H1 (cell line): ENCODE results near the gene CDH2.

Source experiments
- CHD1 ChIP-seq: IDR thresholded peaks from 2 replicates; pipeline ENCODE4 v1.6.1; 2012; ENCODE audit warnings: low read depth, low read length, improper control_type of control experiment
- EZH2 ChIP-seq: fragments of 200-600 bp; sonication (generic); IDR thresholded peaks from 2 replicates; pipeline ENCODE4 v1.7.1; 2012; ENCODE audit warnings: low read depth, mild to moderate bottlenecking, moderate library complexity, low read length, inconsistent platforms; ENCODE audit not compliant: severe bottlenecking
- GABPA ChIP-seq: IDR thresholded peaks from 2 replicates; pipeline ENCODE4 v1.6.1; 2011; ENCODE audit warnings: mild to moderate bottlenecking, low read length, moderate library complexity, borderline replicate concordance; ENCODE audit not compliant: insufficient read depth
- POLR2A ChIP-seq, 2 experiments: IDR thresholded peaks; 1 replicate in 1 of 2; 2 replicates in 1 of 2; pipeline ENCODE4 v1.6.1; 2011; ENCODE audit warnings: low read depth in 2 of 2, low read length in 2 of 2, mild to moderate bottlenecking in 2 of 2; ENCODE audit errors: control extremely low read depth in 1 of 2
- POLR2AphosphoS5 ChIP-seq: IDR thresholded peaks from 2 replicates; pipeline ENCODE4 v1.6.1; 2011; ENCODE audit warnings: low read depth, low read length
- RFX5 ChIP-seq: IDR thresholded peaks from 2 replicates; pipeline ENCODE4 v1.6.1; 2011; ENCODE audit warnings: low read depth, low read length, improper control_type of control experiment, borderline replicate concordance
- SIN3A ChIP-seq, 2 experiments: IDR thresholded peaks in 1 of 2; conservative IDR thresholded peaks in 1 of 2; 2 replicates each; pipeline ENCODE4 v1.6.1; 2011 to 2012; ENCODE audit warnings: low read length in 2 of 2, improper control_type of control experiment in 1 of 2, low read depth in 1 of 2, mild to moderate bottlenecking in 1 of 2
- SIX5 ChIP-seq: IDR thresholded peaks from 2 replicates; pipeline ENCODE4 v1.6.1; 2011; ENCODE audit warnings: mild to moderate bottlenecking, low read depth, low read length
- TAF1 ChIP-seq: IDR thresholded peaks from 2 replicates; pipeline ENCODE4 v1.6.1; 2011; ENCODE audit warnings: mild to moderate bottlenecking, low read depth, low read length
- TF ChIP-seq, protein P1 (sequence below), 3 experiments: IDR thresholded peaks; 1 replicate in 2 of 3; 2 replicates in 1 of 3; pipeline versions ENCODE4 v1.5.1 to v1.6.1; 2011; ENCODE audit warnings: low read length in 3 of 3, mild to moderate bottlenecking in 3 of 3, inconsistent platforms in 2 of 3, low read depth in 1 of 3, moderate library complexity in 1 of 3; ENCODE audit not compliant: insufficient read depth in 1 of 3; ENCODE audit errors: control extremely low read depth in 1 of 3
- TF ChIP-seq, protein P2 (sequence below): IDR thresholded peaks from 2 replicates; pipeline ENCODE4 v1.6.1; 2011; ENCODE audit warnings: low read length, improper control_type of control experiment
- TF ChIP-seq, protein P3 (sequence below): IDR thresholded peaks from 2 replicates; pipeline ENCODE4 v1.6.1; 2011; ENCODE audit warnings: low read depth, mild to moderate bottlenecking, low read length; ENCODE audit not compliant: insufficient read depth

DNA sequence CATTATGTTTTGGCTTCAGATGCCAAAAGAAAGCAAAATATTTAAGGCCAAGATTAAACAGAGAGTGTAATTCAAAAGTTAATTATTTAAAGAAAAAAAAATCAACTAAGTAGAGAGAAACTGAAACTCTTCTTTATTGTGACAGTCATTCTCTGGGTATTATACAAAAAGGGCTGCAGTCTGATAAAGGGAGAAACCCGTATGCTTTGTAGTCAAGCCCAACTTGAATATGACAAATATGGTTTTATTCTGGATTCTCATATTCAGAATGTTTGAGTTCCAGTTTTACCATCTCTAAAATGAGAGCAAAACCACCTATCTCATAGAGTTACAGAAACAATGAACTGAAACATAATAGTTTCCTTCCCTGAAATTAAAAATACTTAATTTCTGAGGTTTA is 8.2 kb downstream of the CDH2 start:
- TF ChIP-seq CHD1 (no peak), RFX5 (no peak), POLR2AphosphoS5 (no peak), GABPA (no peak), SIX5 (no peak), POLR2A (IDR thresholded peaks at IDR 0.05; ENCODE audit: control extremely low read depth in 1 of 2, low read depth in 2 of 2, low read length in 2 of 2) (no peak), SIN3A (conservative IDR thresholded peaks at IDR 0.05 in 1 of 2, IDR thresholded peaks at IDR 0.05 in 1 of 2; ENCODE audit: low read depth in 1 of 2, low read length in 2 of 2) (no peak), TAF1 (no peak), EZH2 (no peak)
- TF ChIP-seq, protein P1, sequence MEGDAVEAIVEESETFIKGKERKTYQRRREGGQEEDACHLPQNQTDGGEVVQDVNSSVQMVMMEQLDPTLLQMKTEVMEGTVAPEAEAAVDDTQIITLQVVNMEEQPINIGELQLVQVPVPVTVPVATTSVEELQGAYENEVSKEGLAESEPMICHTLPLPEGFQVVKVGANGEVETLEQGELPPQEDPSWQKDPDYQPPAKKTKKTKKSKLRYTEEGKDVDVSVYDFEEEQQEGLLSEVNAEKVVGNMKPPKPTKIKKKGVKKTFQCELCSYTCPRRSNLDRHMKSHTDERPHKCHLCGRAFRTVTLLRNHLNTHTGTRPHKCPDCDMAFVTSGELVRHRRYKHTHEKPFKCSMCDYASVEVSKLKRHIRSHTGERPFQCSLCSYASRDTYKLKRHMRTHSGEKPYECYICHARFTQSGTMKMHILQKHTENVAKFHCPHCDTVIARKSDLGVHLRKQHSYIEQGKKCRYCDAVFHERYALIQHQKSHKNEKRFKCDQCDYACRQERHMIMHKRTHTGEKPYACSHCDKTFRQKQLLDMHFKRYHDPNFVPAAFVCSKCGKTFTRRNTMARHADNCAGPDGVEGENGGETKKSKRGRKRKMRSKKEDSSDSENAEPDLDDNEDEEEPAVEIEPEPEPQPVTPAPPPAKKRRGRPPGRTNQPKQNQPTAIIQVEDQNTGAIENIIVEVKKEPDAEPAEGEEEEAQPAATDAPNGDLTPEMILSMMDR (IDR thresholded peaks at IDR 0.05; ENCODE audit: control extremely low read depth in 1 of 3, insufficient read depth in 1 of 3, low read depth in 1 of 3, low read length in 3 of 3) = no peak
- TF ChIP-seq, protein P2, sequence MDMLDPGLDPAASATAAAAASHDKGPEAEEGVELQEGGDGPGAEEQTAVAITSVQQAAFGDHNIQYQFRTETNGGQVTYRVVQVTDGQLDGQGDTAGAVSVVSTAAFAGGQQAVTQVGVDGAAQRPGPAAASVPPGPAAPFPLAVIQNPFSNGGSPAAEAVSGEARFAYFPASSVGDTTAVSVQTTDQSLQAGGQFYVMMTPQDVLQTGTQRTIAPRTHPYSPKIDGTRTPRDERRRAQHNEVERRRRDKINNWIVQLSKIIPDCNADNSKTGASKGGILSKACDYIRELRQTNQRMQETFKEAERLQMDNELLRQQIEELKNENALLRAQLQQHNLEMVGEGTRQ = no peak
- TF ChIP-seq, protein P3, sequence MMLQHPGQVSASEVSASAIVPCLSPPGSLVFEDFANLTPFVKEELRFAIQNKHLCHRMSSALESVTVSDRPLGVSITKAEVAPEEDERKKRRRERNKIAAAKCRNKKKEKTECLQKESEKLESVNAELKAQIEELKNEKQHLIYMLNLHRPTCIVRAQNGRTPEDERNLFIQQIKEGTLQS = no peak
